RPMI8226 (cell line): ENCODE results near the gene RNF175.

Experiments used
- DNase-seq: peaks from one replicate; pipeline ENCODE4 v3.0.0-alpha.2; 2015

The RNF175 gene

DNA sequence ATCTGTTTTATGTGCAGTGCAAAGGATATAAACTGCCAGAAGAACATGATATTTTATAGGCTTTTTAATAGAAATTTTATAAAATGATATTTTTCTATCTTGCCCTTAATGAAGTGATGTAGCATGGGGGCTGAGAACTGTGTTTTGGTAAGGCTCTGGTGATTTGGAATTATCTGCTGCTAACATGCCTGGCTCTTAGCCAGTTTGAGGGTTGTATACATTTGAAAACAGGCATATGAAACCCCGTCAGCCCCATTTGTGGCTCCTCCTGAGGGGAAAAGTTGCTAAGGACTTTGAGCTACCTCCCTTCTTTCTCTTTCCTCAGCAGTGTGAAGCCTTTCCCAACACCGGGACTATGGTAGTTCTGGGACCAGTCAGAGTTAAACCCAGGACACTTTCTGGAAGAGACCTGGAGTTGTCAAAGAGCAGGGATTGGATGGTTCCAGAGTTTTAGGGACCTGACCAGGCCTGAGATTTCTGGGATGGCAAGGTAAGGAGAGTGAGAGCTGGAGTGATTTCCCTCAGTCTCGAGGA, 24.4 kb upstream of the RNF175 start:
- DNase-seq = no peak

DNA sequence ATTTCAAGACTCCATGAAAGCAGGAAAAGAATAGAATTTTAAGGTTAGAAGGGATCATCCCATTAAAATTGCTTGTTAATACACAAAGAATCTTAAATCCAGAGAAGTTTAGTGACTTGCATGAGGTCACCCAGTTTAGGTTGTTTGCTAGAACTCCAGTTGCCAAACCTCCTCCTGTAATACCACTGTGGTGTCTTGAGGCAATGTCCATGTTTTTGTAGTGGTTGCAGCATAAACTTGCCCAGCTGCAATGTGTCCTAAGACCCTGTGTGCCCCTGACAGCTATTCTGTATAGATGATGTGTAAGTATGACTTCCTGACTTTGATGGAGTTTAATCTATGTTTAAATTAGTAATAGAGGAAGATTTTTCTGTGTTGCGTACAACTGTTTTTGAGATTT, 22.8 kb upstream of the RNF175 start:
- no peak for DNase-seq

DNA sequence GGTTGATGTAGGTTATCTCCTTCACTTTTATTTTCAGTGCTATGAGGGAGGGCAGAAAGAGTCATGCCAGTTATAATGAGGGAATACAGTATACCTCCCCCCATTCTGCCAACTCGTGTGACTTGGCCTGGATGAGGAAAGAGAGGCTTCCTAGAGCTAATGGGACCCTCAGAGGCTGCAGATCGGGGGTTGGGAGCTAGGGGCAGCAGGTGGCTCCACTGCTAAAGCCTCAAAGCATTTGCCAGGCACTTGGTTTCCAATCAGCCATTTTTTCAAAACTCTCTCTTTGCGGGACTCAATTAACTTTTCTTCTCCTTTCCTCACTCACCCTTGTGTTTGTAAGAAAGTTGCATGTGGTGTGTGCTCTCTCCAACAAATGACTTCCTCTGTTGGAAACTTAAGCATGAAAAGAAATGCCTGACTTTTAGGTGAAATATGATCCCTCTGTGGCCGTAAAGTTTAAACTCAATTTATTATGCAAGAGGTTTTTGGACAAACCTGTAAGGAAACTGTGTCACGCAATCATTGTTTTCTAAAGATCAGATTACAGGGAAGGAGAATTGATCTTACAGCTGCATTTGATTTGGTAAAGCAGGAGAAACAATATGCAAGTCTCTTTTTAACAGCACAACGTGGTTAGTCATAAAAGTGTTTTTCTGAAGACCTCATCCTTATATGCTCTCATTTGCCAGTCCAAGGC, 22.0 kb upstream of the RNF175 start:
- no peak for DNase-seq

DNA sequence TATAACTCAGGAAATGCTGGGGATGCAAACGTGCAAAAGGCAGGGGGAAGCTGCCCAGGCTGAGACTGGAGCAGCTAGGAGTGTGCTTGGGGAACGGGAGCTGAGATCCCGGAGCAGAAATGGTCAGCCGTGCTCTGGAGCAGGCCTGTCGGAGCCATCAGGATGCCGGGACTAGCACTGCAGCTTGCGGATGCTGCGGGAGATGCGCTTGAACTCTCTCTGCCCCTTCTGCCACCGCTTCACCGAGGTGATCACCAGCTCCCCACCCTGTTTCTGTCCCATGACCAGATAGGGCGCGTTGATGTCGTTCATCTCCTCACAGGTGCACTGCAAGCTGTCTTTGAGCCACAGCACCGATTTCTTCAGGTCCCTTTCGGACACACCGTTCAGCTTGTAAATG, 21.5 kb upstream of the RNF175 start:
- no peak for DNase-seq

DNA sequence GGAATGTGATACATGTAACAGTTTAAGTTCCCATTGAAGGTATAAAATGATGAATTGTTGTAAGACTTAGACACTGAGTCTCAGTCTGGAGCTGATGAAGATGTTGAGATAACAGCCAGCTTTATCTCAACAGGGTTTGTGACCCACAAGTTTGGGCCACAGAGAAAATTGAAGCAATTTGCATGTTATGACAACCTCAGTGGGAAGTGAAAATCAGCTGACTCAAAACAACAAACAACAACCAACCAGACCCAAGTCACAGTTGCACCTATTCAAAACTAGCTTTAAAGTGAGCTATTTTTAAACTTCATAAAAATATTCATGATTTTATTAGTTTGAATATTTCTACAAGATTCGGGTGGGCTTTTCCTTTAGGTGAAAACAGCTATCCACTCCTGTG, 21.1 kb upstream of the RNF175 start:
- DNase-seq = no peak

DNA sequence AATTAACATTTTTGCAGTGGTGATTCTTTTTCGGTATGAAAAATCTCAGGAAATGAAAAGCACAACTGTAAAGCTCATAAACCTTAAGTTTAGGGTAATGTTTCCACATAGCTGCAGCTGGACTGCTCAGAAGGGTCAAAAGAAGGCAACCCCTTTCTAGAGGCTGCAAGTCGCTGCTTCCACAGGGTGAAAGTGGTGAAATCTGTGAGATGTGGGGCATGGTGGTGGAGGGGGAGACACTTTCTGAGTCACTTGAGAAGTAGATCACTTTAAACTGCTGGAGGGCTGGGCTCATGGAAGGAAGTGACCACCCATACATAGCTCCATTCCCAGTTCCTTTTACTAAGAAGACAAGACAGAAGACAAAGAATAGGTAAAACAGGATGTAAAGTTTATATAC, 20.4 kb upstream of the RNF175 start:
- no peak for DNase-seq

DNA sequence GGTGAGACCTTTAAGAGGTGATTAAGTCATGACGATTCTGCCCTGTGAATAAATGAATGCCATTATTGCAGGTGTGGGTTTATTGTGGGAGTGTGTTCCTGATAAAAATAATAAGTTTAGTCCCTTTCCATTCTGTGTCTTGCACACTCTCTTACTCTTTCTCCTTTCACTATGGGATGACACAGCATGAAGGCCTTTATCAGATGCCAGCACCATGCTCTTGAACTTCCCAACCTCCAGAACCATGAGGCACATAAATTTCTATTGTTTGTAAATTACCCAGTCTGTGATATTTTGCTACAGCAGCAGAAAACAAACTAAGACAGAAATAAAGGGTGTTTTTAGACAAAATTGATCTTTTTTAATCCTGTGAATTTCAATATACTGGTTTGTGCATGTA, 18.6 kb upstream of the RNF175 start:
- DNase-seq = no peak

DNA sequence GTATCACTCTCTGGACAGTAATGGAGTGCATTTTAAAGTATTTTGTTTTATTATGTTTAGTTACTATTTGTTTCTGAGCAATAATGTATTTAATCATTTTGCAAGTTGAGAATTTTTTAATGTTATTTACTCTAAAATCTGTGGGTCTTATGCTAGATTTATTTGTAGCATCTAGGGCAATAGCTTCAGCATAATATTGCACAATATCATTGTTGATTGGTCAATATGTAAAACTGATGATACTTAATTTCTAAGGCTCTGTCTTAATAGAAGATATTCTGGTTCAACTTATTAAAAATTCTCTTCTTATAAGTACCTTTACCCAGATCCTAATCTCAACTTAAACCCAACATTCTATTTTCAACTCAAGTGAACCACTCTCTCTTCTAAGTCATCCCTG, 17.6 kb upstream of the RNF175 start:
- no peak for DNase-seq

DNA sequence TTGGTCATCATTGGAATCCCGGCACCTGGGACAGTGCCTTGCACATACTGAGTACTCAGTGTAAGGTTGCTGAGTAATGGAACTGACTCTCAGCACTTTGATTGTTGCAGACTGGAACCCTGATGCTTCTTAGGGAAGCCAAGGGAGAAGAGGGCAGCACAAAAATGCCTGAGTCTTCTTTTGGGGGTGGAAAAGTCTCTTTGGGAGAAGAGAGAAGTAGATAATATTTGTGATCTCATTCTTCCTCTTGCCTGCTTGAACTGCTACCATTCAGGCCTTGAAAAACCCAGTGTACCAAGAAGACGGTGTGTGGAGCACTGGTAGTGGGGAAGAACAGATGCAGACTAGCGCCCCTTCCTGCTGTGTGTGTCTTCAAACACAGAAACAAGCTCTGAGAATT, 16.8 kb upstream of the RNF175 start:
- no peak for DNase-seq

DNA sequence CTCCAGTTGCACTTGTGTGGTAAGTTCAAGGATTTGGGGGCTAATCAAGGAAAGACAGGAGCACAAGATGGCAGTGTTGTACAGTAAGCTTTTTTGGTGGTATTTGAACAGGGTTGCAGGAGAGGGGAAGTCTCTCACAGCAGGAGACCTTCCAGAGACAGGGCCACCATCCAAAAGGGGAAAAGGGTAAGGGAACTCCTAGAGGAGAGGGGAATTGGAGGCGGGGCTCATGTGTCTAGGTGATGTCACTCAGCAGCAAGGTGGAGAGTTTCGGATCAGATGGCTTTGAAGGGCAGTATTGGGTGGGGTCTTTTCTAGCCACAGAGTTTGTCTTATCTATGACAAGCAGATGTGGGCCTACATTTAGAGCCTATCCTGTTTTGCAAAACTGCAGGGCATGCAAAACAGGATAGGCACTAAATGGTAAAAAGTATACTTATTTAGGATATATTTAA, 13.4 kb upstream of the RNF175 start:
- no peak for DNase-seq

DNA sequence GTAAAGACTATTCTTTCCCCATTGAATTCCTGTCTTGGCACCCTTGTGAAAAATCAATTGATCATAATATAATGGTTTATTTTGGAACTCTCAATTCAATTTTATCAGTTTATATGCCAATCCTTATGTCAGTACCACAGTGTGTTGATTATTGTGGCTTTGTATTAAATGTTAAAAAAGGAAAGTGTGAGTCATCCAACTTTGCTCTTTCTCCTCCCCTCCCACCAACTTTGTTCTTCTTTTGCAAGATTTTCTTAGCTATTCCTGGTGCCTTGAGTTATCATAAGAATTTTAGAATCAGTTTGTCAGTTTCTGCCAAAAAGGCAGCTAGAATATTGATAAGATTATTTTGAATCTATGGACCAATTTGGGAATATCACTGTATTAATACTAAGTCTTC, 11.2 kb upstream of the RNF175 start:
- no peak for DNase-seq

DNA sequence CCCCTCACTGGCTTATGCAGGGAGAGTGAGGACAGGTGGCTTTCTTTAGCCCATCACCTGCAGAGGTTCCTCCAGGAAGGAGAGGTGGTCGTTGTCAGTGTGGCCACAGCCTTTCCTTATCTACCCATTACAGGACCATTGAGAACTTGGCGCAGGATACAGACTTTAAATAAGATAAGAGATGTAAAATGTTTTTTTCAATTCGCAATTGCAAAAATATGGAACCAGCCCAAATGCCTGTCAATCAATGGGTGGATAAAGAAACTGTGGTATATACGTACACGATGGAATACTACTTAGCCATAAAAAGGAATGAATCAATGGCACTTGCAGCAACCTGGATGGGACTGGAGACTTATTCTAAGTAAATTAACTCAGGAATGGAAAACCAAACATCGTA, 6.9 kb upstream of the RNF175 start:
- no peak for DNase-seq

DNA sequence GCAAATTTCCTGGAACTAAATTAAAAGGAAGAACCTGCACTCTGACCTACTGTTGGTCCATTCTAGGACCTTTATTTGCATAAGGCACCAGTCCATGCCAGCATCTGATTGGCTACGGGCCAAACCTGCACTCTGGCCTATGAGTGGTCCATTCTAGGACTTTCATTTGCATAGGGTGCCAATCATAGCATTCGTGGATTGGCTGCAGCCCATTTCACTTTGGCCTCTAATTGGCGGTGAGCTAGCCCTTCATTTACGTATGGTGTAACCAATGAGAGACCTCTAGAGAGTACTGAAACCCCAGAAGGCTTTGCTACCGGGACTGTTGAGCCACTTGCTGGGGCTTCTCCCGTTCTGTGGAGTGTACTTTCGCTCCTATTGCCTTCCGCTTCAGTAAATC, 6.1 kb upstream of the RNF175 start:
- no peak for DNase-seq

DNA sequence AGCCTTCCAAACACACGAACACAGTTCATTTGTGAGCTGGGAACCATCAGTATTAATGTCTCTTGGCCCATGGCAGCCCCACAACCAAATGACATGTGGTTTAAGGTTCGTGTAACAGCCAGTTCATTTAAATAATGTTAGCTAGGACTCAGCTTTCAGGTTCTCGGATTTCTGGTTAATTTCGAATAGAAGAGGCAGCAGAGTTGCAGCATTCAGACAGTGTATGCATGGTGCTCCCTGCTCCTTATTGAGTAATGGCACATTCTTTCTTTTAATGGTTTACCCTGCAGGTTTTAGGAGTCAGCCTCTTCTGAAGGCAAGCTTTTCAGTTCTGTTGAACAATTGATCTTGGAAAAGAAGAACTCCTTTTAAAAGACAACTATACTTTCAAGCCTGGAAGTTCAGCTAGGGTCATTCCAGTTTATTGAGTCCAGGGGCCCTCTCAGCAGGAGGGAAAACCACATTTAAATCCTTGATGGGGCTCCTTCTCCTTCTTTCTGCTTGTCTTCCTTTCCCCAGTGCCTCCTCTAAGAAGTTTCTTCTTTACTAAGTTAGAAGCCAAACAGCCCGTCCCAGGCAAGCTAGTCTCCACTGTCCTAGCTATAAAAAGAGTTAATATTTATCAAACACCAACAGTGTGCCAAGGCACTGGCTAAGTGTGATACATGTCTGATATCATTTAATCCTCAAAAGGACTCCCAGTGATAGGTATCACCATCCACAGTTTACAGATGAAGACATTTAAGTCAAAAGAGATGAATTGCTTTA, 5.0 kb upstream of the RNF175 start:
- no peak for DNase-seq

DNA sequence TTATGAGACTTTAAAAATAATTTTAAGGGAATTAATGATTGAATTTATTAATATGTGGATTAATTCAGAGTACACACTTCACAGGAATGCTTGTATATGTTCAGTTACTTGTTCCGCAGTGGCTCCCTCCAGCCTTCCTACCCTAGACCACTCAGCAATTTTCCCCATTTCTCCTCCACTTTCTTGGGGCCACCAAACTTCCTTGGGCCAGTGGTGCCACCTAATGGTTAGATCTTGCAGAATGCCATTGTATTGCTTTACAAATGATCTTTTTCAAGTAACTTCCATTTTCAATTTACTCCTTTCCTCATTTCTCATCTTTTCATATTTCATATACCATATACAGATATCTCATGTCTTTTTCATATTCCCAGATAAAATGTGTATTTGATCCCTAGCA, 3.6 kb upstream of the RNF175 start:
- no peak for DNase-seq

DNA sequence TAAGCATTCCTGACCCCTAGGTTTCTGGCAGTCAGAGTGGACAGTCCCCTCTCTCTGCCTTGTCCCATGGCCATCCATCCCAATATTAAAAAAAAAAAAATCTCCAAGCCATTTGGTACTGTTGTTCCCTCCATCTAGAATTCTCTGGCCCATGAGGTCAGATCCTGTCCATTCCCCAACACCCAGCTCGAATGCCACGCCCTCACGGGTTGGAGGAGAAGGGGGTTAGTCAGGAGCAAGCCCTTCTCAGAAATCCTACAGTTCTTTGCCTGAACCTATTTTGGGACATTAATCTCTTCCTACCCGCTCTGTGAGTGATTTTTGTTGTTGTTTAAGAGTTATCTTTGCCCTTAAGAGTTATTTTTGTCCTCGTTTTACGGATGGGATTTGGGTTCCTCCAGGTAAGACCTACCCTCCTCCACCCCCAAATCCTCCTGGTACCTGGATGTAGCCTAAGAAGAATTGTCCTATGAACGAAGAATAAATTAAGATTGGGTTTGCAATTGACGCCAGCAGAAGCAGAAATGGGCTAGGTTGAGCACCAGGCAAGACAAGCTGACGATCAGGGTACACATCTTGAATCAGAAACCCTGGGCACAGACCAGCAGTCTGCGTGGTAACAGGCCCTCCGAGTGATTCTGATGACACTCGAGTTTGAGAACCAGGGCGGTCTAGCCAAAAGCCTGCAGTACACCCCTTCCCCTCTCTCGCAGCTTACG, 977 bp downstream of the RNF175 start:
- DNase-seq = no peak

DNA sequence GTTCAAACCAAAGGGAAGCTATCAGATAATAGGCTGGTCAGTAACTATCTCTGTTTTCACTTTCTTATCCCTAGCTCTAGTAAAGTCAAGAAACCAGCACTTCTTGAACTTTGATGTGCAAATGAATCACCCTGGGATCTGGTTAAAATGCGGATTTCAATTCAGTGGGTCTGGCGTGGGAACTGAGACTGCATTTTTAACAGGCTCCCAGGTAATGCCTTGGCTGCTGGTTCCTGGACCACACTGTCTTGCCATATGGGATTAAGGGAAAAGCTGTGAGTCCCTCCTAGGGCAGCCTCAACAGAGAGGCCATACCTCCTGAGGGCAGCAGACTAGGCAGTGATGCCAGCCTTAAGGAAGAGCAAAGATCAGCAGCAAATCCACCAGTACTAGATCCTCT, 1.7 kb downstream of the RNF175 start:
- DNase-seq = no peak

DNA sequence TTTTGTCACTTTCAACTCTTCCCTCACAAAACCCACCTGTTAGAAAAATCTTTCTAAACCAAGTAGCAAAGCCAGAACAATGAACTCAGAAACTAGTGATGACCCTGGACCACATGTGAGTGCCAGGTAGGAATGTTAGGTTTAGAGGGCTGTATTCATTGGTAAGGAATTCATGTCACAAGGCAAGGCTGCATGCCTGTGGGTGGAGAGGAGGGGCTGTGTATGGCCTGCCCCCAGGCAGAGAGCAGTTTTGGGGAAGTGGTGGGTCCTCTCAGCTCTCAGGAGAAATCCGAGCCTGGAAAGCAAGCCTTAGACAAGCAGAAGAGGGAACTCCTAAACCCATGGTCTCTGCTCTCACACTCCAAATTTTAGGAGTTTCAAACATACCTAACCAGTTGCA, 2.4 kb downstream of the RNF175 start:
- no peak for DNase-seq

DNA sequence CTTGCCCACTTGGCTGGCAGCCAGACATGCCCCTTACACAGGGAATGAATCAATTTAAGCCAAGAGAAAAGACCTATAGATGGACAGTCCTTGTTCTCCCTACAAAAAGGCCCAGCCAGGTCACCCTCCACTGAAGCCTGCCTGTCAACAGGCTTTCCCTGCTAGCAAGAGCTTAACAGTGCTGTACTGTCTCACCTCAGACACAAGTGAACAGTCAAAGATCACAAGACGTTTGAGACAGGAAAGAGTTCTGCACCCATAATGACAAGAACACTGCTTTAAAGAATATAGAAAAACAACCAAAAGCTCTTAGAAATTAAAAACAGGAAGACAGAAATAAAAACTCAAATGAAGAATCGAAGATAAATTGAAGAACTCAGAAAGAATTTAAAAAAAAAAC, 4.6 kb downstream of the RNF175 start:
- no peak for DNase-seq

DNA sequence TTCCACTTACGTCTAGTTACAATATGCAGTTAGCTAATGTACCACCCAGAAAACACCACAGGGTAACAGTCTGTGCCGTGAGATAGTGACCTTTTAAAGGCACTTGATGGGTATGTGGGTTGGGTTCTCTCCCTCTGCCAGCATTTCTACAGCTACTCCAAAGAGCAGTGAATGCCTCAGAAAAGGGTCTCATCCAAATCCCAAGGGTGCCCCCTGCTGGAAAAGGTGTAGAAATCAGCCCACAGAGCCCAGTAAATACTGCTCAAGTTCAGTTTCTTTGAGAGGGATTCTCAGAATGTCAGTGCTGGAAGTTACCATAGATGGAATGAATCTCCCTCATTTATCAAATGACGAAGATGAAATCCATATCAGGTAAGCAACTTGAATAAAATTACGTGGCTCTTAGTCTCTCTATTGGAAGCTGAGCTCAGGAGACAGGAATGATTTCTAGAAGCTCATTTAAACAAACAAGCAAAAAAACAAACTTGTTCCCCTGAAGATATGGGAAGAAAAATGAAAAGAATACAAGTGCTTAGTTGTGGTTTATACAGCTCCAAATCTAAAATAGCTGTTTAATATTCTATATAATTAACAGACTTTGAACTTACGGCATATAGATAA, 9.5 kb downstream of the RNF175 start:
- peak; percentile 61 for DNase-seq

DNA sequence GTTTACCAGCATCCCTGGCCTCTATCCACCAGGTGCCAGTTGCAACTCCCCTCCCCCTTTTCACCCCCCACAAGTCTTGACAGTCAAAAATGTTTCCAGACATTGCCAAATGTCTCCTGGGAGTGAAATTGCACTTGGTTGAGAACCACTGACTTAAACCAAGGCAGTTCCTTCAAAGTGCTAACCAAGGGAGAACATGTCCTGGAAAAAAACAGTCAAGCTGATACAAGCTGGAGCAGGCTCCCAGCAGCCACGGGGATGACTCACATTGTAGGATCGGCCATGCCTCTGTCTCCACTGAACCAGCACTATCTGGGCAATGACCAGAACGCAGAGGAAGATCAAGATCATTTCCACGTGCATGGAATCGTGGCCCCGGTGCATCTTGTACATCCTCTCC, 11.4 kb downstream of the RNF175 start:
- DNase-seq = no peak

DNA sequence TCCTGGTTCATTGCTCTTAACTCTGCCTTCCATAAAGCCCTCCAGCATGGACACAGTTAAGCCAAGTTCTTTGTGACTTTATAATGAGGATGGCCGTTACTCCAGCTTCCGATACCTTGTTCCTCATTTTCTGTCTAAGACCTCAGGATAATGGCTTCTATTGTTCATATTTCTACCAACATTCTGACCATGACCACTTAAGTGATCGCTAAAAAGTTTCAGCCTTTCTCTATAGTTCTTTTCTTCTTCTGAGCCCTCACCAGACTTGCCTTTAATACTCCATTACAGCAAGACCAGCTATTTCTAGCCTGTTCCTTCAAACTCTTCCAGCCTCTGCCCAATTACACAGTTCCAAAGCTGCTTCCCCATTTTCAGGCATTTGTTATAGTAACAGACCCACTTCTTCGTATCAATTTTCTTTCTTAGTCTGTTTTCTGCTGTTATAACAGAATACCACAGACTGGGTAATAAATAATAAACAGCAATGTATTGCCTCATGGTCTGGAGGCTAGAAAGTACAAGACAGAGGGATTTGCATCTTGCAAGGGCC, 12.3 kb downstream of the RNF175 start:
- no peak for DNase-seq

DNA sequence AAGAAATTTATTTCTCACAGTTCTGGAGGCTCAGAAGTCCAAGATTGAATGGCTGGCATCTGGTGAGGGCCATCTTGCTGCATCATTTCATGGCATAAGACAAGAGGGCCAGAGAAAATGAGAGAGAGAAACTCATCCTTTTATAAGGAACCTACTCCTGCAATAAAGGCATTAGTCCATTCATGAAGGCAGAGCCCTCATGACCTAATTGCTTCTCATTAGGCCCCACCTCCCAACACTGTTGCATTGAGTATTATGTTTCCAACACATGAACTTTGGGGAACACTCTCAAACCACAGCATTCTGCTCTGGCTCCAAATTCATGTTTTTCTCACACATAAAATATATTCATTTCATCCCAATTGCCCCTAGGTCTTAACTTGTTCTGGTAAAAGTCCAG, 14.2 kb downstream of the RNF175 start:
- DNase-seq = no peak
